Activated CD8-positive, alpha-beta memory T cell treated with anti-CD3 and anti-CD28 coated beads, Interleukin-2, amount 50 U/mL, for 24 hours (primary cell): ENCODE measurements around the gene MOV10L1.

Source experiments
- DNase-seq: peaks from one replicate; pipeline ENCODE4 v3.0.0-alpha.2; 2020; ENCODE audit errors: extremely low read depth

MOV10L1 gene

GRCh38 chr22:50089682-50090411 lies at the start of gene MOV10L1:
Gene MOV10L1, plus strand, starts transcription at chr22:50090006. Its CDS starts 83 bp downstream, at chr22:50090089.
- no peak for DNase-seq

DNA sequence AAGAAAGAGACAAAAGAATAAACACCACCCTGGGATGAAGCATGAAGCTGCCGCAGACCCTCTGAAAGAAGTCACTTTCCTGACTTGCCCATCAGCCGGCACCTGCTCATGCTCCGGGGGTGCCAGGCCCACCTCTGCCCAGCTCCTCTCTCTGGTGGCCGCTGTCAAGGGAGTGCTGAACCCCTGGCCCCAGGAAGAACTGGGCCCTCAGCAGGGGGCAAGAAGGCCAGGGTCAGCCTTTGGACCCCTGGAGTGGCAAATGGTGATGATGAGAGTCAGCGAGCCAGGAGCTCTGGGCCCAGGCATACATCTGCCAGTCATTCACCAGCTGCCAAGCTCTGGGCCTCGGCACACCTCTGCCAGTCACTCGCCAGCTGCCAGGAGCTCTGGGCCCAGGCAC lies 49.1 kb upstream of the MOV10L1 start:
- no peak for DNase-seq

DNA sequence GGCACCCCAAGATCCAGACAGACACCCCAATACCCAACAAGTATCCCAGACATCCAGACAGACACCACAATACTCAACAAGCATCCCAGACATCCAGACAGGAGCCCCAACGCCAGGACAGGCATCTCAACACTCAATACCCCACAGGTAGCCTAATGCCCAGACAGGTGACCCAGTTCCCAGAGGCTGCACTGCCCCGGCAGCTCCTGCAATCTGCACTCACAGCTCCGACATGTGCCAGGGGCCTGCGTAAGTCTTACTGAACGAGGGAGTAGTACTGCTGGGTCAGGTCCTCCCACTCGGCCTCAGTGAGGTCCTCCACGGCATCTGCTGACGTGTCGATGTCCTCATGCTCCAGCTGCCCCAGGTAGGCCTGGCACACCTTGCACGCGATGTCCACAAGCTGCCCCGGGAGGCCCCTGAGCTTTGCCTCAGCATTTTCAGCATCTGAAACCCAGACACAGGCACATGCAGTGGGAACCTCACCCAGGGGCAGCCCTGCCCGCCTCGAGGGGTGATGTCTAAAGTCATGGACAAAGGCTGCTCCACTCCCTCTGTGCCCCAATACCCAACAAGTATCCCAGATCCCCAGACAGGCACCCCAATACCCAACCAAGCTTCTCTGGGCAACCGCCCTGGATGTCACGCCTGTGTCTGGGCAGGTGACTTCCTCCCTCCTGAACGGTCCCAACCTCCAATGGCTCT lies 48.3 kb upstream of the MOV10L1 start:
- no peak for DNase-seq

DNA sequence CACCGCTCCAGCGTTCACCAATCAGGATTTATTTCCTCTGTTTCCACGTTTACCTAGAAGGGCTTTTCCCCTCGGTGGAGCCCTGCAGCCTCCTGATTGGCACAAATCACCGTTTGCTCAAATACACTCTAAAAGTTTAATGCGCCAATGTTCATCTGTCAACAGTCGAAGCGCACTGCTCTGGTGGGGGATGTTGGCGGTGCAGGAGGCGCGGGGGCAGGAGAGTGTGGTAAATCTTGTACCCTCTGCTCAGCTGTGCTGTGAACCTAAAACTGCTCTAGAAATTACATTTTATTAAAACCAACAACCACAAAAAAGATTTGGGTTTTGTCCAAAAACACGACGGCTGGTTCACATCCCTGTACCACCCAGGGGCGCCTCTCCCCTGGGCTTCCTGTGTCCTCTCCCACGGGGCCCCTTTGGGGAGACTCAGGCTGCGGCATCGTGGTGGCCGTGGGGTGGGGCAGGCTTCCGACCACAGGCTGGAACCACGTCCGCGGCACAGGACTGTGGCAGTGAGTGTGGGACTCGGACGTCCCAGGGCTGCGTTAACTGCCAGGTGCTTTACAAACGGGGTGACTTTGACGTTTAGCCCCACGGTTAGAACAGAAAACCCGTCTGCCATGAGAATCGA lies 45.2 kb upstream of the MOV10L1 start:
- DNase-seq, result no peak

DNA sequence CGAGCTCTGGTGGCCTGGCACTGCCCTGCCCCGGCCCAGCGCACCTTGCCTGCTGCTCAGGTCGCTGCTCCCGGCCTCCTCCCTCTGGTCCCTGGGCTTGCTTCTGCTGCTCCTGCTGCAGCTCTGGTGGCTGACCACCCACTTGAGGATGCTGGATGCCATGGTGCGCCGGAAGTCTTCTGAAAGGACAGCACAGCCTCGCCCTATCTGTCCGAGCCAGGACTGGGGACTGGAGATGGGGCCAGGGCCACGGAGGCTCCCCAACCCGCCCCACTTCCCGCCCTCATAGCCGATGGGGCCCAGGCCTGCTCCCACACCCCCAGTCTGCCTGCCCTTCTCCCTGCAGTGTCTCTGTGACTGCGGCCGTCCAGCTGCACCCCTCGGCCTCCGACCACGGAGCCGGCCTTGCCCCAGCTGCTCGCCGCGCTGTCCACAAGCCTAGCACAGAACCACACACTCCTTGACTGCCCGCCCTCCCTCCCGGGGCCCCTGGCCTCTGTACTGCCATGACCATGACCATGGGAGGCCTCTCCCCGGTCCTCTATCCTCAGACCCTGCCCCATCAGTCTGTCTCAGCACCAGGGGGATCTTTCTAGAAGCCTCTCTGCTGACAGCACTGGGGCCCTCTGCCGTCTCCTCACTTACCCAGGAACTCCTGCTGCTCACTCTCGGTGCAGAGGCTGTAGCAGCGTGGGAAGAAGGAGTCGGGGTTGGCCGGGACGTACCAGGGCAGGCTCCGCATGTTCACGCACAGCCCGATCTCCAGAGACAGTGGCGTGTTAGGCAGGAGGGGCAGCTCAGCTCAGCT lies 44.4 kb upstream of the MOV10L1 start:
- no peak for DNase-seq

DNA sequence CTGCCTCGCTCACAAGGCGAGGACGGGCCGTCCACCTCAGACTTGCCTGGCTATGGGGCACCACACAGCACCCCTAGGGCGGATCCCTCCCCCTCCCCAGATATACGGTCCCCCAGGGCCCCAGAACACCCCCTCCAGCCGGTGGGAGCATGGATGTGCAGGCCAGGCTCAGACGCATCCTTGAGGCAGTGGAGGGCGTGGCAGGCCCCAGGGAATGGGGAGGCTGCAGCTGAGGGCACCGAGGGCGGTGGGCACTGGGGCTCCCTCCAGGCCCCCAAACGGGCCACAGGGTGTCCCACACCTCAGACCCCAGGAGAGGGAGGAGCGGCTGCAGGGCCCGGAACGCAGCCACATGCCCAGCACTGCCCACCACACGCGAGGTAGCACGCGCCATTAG lies 43.8 kb upstream of the MOV10L1 start:
- DNase-seq, result no peak

GRCh38 chr22:50046481-50047245 lies 43.1 kb upstream of the MOV10L1 start:
- no peak for DNase-seq

GRCh38 chr22:50047346-50047745 lies 42.5 kb upstream of the MOV10L1 start:
- DNase-seq, result no peak

DNA sequence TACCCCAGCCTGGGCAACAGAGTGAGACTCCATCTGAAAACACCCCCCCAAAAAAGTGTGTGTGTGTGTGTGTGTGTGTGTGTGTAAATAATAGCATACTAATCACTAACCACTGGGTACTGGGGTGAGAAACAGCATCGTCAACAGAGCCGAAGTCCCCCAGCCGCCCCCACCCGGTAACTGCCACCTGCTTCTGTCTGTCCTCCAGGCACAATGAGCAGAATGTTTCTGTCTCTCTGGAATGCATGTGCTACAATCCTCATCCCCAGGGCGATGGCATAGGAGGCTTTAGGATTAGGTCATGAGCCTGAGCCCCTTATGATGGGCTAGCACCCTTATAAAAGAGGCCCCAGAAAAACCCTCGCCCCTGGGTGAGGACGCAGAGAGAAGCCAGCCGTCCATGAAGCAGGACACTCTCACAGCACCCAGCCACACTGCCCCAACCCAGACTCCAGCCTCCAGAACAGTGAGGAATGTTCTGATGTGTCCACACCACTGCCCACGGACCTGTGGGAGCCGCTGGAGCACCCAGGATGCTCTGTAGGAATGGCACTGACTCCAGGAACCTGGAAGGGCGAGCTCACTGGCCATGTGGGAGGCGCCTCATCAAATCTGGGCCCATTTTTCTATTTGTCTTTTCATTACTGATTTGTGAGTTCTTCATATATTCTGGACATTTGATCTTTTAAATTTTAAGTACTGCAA lies 41.6 kb upstream of the MOV10L1 start:
- DNase-seq, result no peak

DNA sequence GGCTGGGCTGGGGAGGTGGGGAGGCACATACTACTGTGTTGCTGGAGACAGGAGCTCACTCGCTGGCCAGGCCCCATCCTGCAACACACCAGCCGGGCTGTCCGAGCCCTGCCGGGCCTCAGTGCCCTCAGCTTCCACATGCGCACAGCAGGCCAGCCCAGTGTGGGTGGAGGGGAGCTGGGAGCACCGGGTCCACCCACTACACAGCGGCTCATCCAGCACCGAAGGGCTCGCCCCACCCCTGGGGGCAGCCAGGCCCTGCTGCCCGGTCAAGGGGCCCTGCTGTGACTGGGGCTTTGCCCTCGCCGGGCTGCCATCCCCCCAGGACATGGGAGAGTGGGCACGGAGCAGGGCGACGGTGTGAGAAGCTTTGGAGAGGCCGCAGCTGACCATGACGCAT lies 41.0 kb upstream of the MOV10L1 start:
- DNase-seq, result no peak

- no peak for DNase-seq
Observed at GRCh38 chr22:50049299-50050195, 40.3 kb upstream of the MOV10L1 start.

- no peak for DNase-seq
Observed at GRCh38 chr22:50051930-50052329, 37.9 kb upstream of the MOV10L1 start.

GRCh38 chr22:50053861-50054260 lies 35.9 kb upstream of the MOV10L1 start:
- DNase-seq, result no peak

DNA sequence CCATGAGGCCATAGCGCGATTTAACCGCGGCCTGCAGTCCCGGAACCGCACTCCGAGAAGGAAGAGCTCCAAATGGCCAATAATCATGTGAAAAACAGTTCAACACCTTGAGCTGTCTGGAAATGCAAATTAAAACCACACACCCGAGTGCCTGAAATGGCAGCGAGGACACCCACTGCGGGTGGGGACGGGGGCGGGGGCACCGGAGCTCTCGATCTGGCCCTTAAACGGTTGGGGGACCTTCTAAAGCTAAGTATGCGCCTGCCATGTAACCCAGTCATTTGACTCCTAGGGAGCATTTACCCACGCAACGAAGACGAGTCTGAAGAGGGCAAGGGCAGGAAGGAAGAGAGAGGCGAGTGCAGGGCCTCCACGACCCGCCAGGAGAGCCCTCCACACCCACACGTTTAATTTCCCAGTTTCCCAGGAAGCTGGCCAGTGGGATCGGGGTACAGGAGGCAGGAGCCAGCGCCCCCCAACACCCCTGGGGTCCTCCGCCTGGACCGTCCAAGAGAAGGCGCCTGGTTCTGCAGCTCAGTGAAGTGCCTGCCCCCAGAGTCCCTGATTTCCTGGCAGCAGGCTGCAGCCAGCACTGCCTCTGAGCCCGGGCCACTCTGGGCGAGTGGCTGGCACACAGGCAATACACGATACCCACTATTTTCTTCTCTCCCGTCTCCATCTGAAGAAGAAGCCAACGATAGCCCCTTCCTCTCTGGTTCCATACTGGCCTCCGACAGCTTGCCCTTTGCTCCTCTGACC lies 33.4 kb upstream of the MOV10L1 start:
- DNase-seq, result no peak

GRCh38 chr22:50057278-50058060 lies 32.3 kb upstream of the MOV10L1 start:
- no peak for DNase-seq

DNA sequence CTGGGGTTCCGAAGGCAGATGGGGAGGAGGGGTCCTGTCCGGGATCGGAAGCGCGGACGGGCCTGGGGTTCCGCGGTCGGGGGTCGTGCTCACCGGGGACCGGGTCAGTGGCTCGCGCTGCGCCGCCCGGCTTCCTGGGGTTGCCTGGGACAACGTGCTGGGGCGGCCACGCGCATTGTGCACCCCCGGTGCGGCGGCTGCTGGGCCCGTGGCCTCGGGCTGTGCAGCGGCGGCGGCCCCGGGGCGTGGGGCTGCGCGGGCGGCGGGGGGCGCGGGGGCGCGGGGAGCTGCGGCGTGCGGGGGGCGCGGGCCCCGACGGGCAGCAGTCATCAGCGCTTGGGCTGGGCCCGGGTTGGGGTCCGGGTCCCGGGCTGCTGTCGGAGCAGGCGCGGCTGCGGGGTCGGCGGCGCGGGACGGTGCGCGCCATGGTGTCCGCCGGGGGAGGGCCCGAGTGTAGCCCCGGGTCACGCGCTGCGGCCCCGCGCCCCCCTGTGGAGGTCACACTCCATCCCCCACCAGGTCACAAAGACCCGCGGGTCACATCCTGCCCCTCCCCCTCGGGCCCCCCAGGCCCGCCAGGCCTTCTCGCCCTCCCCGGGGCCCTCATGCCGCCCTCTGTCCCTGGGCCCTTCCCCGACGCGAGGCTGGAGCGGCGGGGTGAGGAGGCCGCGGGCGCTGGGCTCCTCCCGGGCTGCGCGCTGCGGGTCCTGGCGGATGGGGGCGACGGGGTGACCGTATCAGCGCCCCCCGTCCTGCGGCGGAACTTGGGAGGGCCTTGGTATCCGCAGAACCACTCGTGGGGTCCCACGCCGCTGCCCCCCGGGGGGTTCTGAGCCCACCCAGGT lies 31.5 kb upstream of the MOV10L1 start, which contains the start of gene TTLL8:
TTLL8 (minus strand) TSS at position 238 of the 845 bp plus-strand sequence.
- DNase-seq, result no peak
